Keratinocyte (primary cell): Measurements from ENCODE around the gene GPR42. TPM values are rescaled to one million over a fixed set of nuclear protein-coding genes. Genes with fewer than 3 reads are reported as not detected.

Experiments
- DNase-seq: peaks from one replicate; pipeline ENCODE4 v3.0.0-alpha.2; 2011; ENCODE audit warnings: low read depth, missing footprints, low spot score
- FAIRE-seq: peaks from 2 replicates; lab custom pipeline; 2011; peaks lifted over from hg19 to GRCh38; lab: Jason Lieb, UNC
- H2AFZ ChIP-seq: 2 replicates; pipeline ENCODE4 v1.6.0; 2012; ENCODE audit warnings: low read length, control low read depth, inconsistent platforms; ENCODE audit not compliant: control insufficient read depth
- H3K27ac ChIP-seq: 2 replicates; pipeline ENCODE4 v1.5.1; 2011; ENCODE audit warnings: low read length; ENCODE audit not compliant: control insufficient read depth, insufficient read depth
- H3K27me3 ChIP-seq: 3 replicates; pipeline ENCODE4 v1.6.0; 2011; ENCODE audit warnings: low read length; ENCODE audit not compliant: control insufficient read depth, insufficient read depth; ENCODE audit errors: extremely low read depth
- H3K36me3 ChIP-seq, 2 experiments: 2 replicates in 1 of 2; 3 replicates in 1 of 2; pipeline ENCODE4 v1.5.1; 2011; ENCODE audit warnings: low read length in 2 of 2, mild to moderate bottlenecking in 1 of 2; ENCODE audit not compliant: control insufficient read depth in 2 of 2, insufficient read depth in 2 of 2; ENCODE audit errors: extremely low read depth in 1 of 2
- H3K4me1 ChIP-seq: 3 replicates; pipeline ENCODE4 v1.5.1; 2011; ENCODE audit warnings: low read length; ENCODE audit not compliant: control insufficient read depth, insufficient read depth; ENCODE audit errors: extremely low read depth
- H3K4me2 ChIP-seq: 3 replicates; pipeline ENCODE4 v1.6.0; 2011; ENCODE audit warnings: low read depth, low read length; ENCODE audit not compliant: control insufficient read depth, insufficient read depth; ENCODE audit errors: extremely low read depth
- H3K4me3 ChIP-seq, 3 experiments: fragments of 200-600 bp in 1 of 3; sonication (generic) in 1 of 3; 2 replicates in 2 of 3; 3 replicates in 1 of 3; pipeline ENCODE4 v1.5.1; 2011 to 2016; ENCODE audit warnings: low read length in 3 of 3, mild to moderate bottlenecking in 3 of 3, control low read depth in 2 of 3, inconsistent platforms in 1 of 3, low read depth in 1 of 3, mixed read lengths in 1 of 3, mixed run types in 1 of 3, moderate library complexity in 1 of 3; ENCODE audit not compliant: control insufficient read depth in 2 of 3, insufficient read depth in 2 of 3; ENCODE audit errors: extremely low read depth in 1 of 3
- H3K79me2 ChIP-seq: 2 replicates; pipeline ENCODE4 v1.6.0; 2012; ENCODE audit warnings: low read length; ENCODE audit not compliant: control insufficient read depth, insufficient read depth
- H3K9ac ChIP-seq: 3 replicates; pipeline ENCODE4 v1.6.0; 2011; ENCODE audit warnings: low read length; ENCODE audit not compliant: control insufficient read depth, insufficient read depth; ENCODE audit errors: extremely low read depth
- H3K9me1 ChIP-seq: 3 replicates; pipeline ENCODE4 v1.6.0; 2011; ENCODE audit warnings: low read length; ENCODE audit not compliant: control insufficient read depth, insufficient read depth; ENCODE audit errors: extremely low read depth
- H3K9me3 ChIP-seq: 2 replicates; pipeline ENCODE4 v1.5.1; 2012; ENCODE audit warnings: low read depth, low read length; ENCODE audit not compliant: control insufficient read depth
- H4K20me1 ChIP-seq: 3 replicates; pipeline ENCODE4 v1.6.0; 2011; ENCODE audit warnings: low read length; ENCODE audit not compliant: control insufficient read depth, insufficient read depth; ENCODE audit errors: extremely low read depth
- EZH2 ChIP-seq: IDR thresholded peaks from one replicate; pipeline ENCODE4 v1.6.1; 2012; ENCODE audit warnings: inconsistent platforms, mild to moderate bottlenecking, low read length, moderate library complexity
- dilution Hi-C: fragments of 300-500 bp; cut with MboI; formaldehyde crosslinking; loops from one replicate; pipeline ENCODE4 v1.7.0; 2020; ENCODE audit warnings: low sequenced_read_pairs; ENCODE audit not compliant: extremely low pct_ligation_motif_present
- polyA plus RNA-seq, 5 experiments: library from polyadenylated mRNA; depleted of rRNA in 3 of 5; stranded (reverse) in 3 of 5; stranded (forward) in 1 of 5; unstranded in 1 of 5; fragments of >200 nt; gene quantifications; 1 replicate in 1 of 5; 2 replicates in 3 of 5; 3 replicates in 1 of 5; pipeline versions ENCODE4 v1.2.1 to v1.2.3, GENCODE V29; 2011 to 2012; ENCODE audit warnings: missing spikeins in 2 of 5, low read depth in 1 of 5, low replicate concordance in 1 of 5
- TF ChIP-seq, protein P1 (sequence below), 3 experiments: IDR thresholded peaks in 1 of 3; conservative IDR thresholded peaks in 1 of 3; optimal IDR thresholded peaks in 1 of 3; 2 replicates in 2 of 3; 3 replicates in 1 of 3; pipeline versions ENCODE3 to v1.5.1; 2011; ENCODE audit warnings: low read length in 3 of 3, mild to moderate bottlenecking in 3 of 3, moderate library complexity in 2 of 3, control low read depth in 1 of 3, inconsistent platforms in 1 of 3; ENCODE audit not compliant: insufficient read depth in 2 of 3; ENCODE audit errors: extremely low read depth in 1 of 3

GPR42 gene
- polyA plus RNA-seq, 1 donor (not counting 4 experiments of a cell fraction or from before 2014, with no cell fraction given): not detected

DNA sequence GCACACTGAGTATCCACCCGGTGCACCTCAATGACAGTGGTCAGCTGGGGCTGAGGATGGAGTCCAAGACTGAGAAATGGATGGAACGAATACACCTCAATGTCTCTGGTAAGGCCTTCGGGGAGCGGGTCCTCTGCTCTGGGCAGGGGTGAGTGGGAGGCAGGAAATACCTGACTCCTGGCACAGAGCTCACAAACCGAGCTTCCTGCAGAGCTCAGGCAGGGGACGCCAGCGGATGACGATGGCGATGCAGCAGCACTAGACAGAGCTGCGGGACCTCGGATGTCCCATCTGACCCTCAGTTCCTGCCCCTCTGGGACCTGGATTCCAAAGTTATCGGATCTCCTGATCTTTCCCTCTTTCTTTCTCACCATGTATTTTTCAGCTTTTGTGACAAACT, 38.1 kb upstream of the GPR42 start:
- H3K27me3 ChIP-seq: peaks cover 10% of the 10 kb centered on the region
- FAIRE-seq: no peak

DNA sequence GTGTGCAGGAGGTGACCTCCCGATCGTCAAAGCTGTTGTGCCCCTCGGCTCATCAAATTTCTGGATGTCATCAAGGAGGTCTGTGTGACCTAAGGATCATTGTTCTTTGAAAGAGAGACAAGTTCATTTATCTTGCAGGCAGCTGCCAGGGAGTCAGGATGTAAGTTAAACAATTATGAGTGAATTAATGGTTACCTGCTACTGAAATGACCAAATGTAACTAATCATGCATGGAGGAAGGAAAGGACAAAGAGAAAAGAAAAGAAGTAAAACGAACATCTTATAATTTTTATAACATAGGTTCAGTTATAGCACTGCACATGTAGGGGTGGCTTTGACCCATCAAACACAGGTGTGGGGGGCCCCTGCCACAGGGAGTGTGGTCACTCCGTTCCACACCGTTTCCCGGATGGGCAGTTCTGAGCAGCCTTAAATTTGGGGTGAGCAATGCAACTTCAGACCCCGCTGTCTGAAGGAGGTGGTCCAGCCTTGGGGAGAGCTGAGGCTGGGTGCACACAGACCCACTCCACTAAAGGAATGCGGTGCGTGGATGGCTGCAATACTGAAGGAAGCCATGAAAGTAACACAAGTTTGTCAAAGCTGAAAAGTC, 36.6 kb upstream of the GPR42 start:
- FAIRE-seq: no peak
- H4K20me1 ChIP-seq: no peaks in the 10 kb centered on the region

More for the DNA sequence above, 38.1 kb upstream of the GPR42 start:
- H3K4me3 ChIP-seq: no peak overlapping the region
- no peak overlapping the region for H3K4me2 ChIP-seq
- H3K9ac ChIP-seq: no peak overlapping the region
- no peaks in the 10 kb centered on the region for H3K79me2 ChIP-seq
- no peak for DNase-seq
- no peak overlapping the region for H2AFZ ChIP-seq
- no peaks in the 10 kb centered on the region for H4K20me1 ChIP-seq
- H3K36me3 ChIP-seq: no peaks in the 10 kb centered on the region
- no peaks in the 10 kb centered on the region for H3K9me3 ChIP-seq
- dilution Hi-C loops: no loop called here
- H3K9me1 ChIP-seq: no peaks in the 10 kb centered on the region
- no peak overlapping the region for H3K27ac ChIP-seq
- H3K4me1 ChIP-seq: no peaks in the 10 kb centered on the region
- TF ChIP-seq, protein P1, sequence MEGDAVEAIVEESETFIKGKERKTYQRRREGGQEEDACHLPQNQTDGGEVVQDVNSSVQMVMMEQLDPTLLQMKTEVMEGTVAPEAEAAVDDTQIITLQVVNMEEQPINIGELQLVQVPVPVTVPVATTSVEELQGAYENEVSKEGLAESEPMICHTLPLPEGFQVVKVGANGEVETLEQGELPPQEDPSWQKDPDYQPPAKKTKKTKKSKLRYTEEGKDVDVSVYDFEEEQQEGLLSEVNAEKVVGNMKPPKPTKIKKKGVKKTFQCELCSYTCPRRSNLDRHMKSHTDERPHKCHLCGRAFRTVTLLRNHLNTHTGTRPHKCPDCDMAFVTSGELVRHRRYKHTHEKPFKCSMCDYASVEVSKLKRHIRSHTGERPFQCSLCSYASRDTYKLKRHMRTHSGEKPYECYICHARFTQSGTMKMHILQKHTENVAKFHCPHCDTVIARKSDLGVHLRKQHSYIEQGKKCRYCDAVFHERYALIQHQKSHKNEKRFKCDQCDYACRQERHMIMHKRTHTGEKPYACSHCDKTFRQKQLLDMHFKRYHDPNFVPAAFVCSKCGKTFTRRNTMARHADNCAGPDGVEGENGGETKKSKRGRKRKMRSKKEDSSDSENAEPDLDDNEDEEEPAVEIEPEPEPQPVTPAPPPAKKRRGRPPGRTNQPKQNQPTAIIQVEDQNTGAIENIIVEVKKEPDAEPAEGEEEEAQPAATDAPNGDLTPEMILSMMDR (optimal IDR thresholded peaks at IDR 0.05 in 1 of 3, IDR thresholded peaks at IDR 0.05 in 1 of 3, conservative IDR thresholded peaks at IDR 0.05 in 1 of 3; ENCODE audit: extremely low read depth in 1 of 3, insufficient read depth in 2 of 3, low read length in 3 of 3): no peak
- no peak for TF ChIP-seq EZH2

More for the DNA sequence above, 36.6 kb upstream of the GPR42 start:
- Histone ChIP-seq H3K4me2 (no peak overlapping the region), H3K27ac (no peak overlapping the region), H2AFZ (no peak overlapping the region), H3K4me3 (no peak overlapping the region), H3K27me3 (peaks cover 10% of the 10 kb centered on the region), H3K9ac (no peak overlapping the region), H3K79me2 (no peaks in the 10 kb centered on the region), H3K9me3 (no peaks in the 10 kb centered on the region), H3K4me1 (no peaks in the 10 kb centered on the region), H3K36me3 (no peaks in the 10 kb centered on the region), H3K9me1 (no peaks in the 10 kb centered on the region)
- no peak for DNase-seq
- TF ChIP-seq, protein P1 (optimal IDR thresholded peaks at IDR 0.05 in 1 of 3, IDR thresholded peaks at IDR 0.05 in 1 of 3, conservative IDR thresholded peaks at IDR 0.05 in 1 of 3; ENCODE audit: extremely low read depth in 1 of 3, insufficient read depth in 2 of 3, low read length in 3 of 3): no peak
- TF ChIP-seq EZH2: no peak
- dilution Hi-C loops: no loop called here
